Gastrocnemius medialis (tissue), 4 donors: Measurements from ENCODE around the gene PCDH12. TPM values are rescaled to one million over a fixed set of nuclear protein-coding genes. Genes with fewer than 3 reads are reported as not detected.

ENCODE experiments used
- ATAC-seq, 2 donors: fragments of 150-250 bp; one replicate each; pipeline ENCODE4 v1.9.1; 2016
- DNase-seq, 2 donors: peaks; one replicate each; pipeline ENCODE4 v3.0.0-alpha.2; 2019
- H3K27ac ChIP-seq, 4 donors: fragments of 200-600 bp; sonication (generic); 1 replicate in 1 of 4; 2 replicates in 3 of 4; pipeline ENCODE4 v1.5.1; 2016 to 2018; ENCODE audit warnings: mild to moderate bottlenecking in 2 of 4, moderate library complexity in 1 of 4
- H3K27me3 ChIP-seq, 3 donors: fragments of 200-600 bp; sonication (generic) in 2 of 3; 1 replicate in 1 of 3; 2 replicates in 2 of 3; pipeline versions ENCODE4 v1.5.1 to v1.6.0; 2016 to 2019; ENCODE audit warnings: mild to moderate bottlenecking in 1 of 3, moderate library complexity in 1 of 3
- H3K36me3 ChIP-seq, 2 donors: fragments of 200-600 bp; sonication (generic) in 1 of 2; one replicate each; pipeline ENCODE4 v1.5.1; 2017 to 2018
- H3K4me1 ChIP-seq, 2 donors: fragments of 200-600 bp; sonication (generic) in 1 of 2; one replicate each; pipeline ENCODE4 v1.5.1; 2016 to 2017; ENCODE audit warnings: mild to moderate bottlenecking in 2 of 2
- H3K4me3 ChIP-seq, 4 donors: fragments of 200-600 bp; sonication (generic) in 3 of 4; 1 replicate in 1 of 4; 2 replicates in 3 of 4; pipeline ENCODE4 v1.5.1; 2016 to 2019; ENCODE audit warnings: mild to moderate bottlenecking in 2 of 4
- H3K9me3 ChIP-seq, 3 donors: fragments of 200-600 bp; sonication (generic) in 2 of 3; 1 replicate in 1 of 3; 2 replicates in 2 of 3; pipeline ENCODE4 v1.5.1; 2016 to 2019
- CTCF ChIP-seq, 5 experiments: fragments of 450-650 bp in 3 of 5; fragments of 200-600 bp in 2 of 5; sonication (generic) in 2 of 5; IDR thresholded peaks in 4 of 5; conservative IDR thresholded peaks in 1 of 5; 1 replicate in 4 of 5; 2 replicates in 1 of 5; pipeline ENCODE4 v1.5.1; 2016 to 2019; ENCODE audit warnings: antibody characterized with exemption in 5 of 5, mild to moderate bottlenecking in 3 of 5, moderate library complexity in 3 of 5
- POLR2A ChIP-seq, 2 donors: fragments of 450-650 bp; IDR thresholded peaks; one replicate each; pipeline ENCODE4 v1.6.1; 2017; ENCODE audit warnings: antibody characterized with exemption in 2 of 2, mild to moderate bottlenecking in 2 of 2, moderate library complexity in 2 of 2
- in situ Hi-C, 4 donors: fragments of 200-750 bp; cut with MboI; loops; one replicate each; pipeline versions ENCODE4 v1.15.0 to v1.8.0; 2017; ENCODE audit warnings: low sequenced_read_pairs in 4 of 4
- intact Hi-C: fragments of 100-400 bp; cut with DNase I; formaldehyde crosslinking; loops from one replicate; pipeline ENCODE4 v1.15.1; 2023; ENCODE audit warnings: low total_unique reads
- total RNA-seq, 4 donors: library from RNA; depleted of rRNA; stranded (reverse); fragments of >200 nt; gene quantifications; one replicate each; pipeline versions ENCODE4 v1.1.0 to v1.2.3, GENCODE V29; 2016

The PCDH12 gene
- total RNA-seq, 4 donors from 2014 or later = 2.1 to 13.6 (median 3.6) TPM

GRCh38 chr5:141950207-141951005, 7.6 kb downstream of the PCDH12 start:
- Histone ChIP-seq H3K4me3 (no peak overlapping the region), H3K4me1 (peaks cover 7 to 15% of the 10 kb centered on the region in 2 donors), H3K27me3 (peaks cover 0 to 5% (median 5%) of the 10 kb centered on the region in 3 donors), H3K9me3 (no peaks in the 10 kb centered on the region), H3K27ac (peak overlapping the region in 1 of 4 donors; percentile 46), H3K36me3 (no peaks in the 10 kb centered on the region)
- DNase-seq = no peak
- ATAC-seq = no peak
- in situ Hi-C loops = loop anchor here in 1 of 4 donors (10.0 kb wide), 1 partner anchor 66 kb away; no protein-coding TSS in a partner anchor
- no peak for TF ChIP-seq CTCF (IDR thresholded peaks at IDR 0.05 in 4 of 5, conservative IDR thresholded peaks at IDR 0.05 in 1 of 5)
- no peak for TF ChIP-seq POLR2A (IDR thresholded peaks at IDR 0.05)
- intact Hi-C loops = no loop called here

- in situ Hi-C loops (no loop called here), intact Hi-C loops (no loop called here)
- H3K27me3 ChIP-seq = peaks cover 0 to 5% (median 5%) of the 10 kb centered on the region in 3 donors
- DNase-seq = no peak
- no peak overlapping the region for H3K4me3 ChIP-seq
- TF ChIP-seq POLR2A (IDR thresholded peaks at IDR 0.05) (no peak), CTCF (IDR thresholded peaks at IDR 0.05 in 4 of 5, conservative IDR thresholded peaks at IDR 0.05 in 1 of 5) (no peak)
- H3K4me1 ChIP-seq = peaks cover 7 to 15% of the 10 kb centered on the region in 2 donors
- no peaks in the 10 kb centered on the region for H3K36me3 ChIP-seq
- no peaks in the 10 kb centered on the region for H3K9me3 ChIP-seq
- ATAC-seq = no peak
- no peak overlapping the region for H3K27ac ChIP-seq
Observed at GRCh38 chr5:141949511-141949910, 8.5 kb downstream of the PCDH12 start.

GRCh38 chr5:141948812-141949211, 9.2 kb downstream of the PCDH12 start:
- DNase-seq (no peak), ATAC-seq (no peak)
- peaks cover 7 to 15% of the 10 kb centered on the region in 2 donors for H3K4me1 ChIP-seq
- TF ChIP-seq CTCF (IDR thresholded peaks at IDR 0.05 in 4 of 5, conservative IDR thresholded peaks at IDR 0.05 in 1 of 5) = no peak
- no peak for TF ChIP-seq POLR2A (IDR thresholded peaks at IDR 0.05)
- intact Hi-C loops (no loop called here), in situ Hi-C loops (no loop called here)
- no peak overlapping the region for H3K4me3 ChIP-seq
- no peaks in the 10 kb centered on the region for H3K36me3 ChIP-seq
- H3K27me3 ChIP-seq = peaks cover 0 to 5% (median 5%) of the 10 kb centered on the region in 3 donors
- H3K9me3 ChIP-seq = no peaks in the 10 kb centered on the region
- no peak overlapping the region for H3K27ac ChIP-seq

GRCh38 chr5:141947316-141947715, 10.7 kb downstream of the PCDH12 start:
- in situ Hi-C loops = no loop called here
- Histone ChIP-seq H3K9me3 (no peaks in the 10 kb centered on the region), H3K36me3 (no peaks in the 10 kb centered on the region), H3K27me3 (peaks cover 0 to 5% (median 5%) of the 10 kb centered on the region in 3 donors), H3K4me1 (peaks cover 8 to 22% of the 10 kb centered on the region in 2 donors), H3K27ac (no peak overlapping the region), H3K4me3 (no peak overlapping the region)
- DNase-seq = no peak
- TF ChIP-seq POLR2A (IDR thresholded peaks at IDR 0.05) (no peak), CTCF (IDR thresholded peaks at IDR 0.05 in 4 of 5, conservative IDR thresholded peaks at IDR 0.05 in 1 of 5) (no peak)
- no peak for ATAC-seq
- intact Hi-C loops = no loop called here
